ENCODE results near the gene ANO8. TPM values are rescaled to one million over a fixed set of nuclear protein-coding genes. Genes with fewer than 3 reads are reported as not detected.

The ANO8 gene
- total RNA-seq, 2 experiments from 2014 or later = 19.5 to 23.1 TPM

GRCh38 chr19:17293605-17294004, 41.0 kb downstream of the ANO8 start:
- Mint-ChIP-seq H3K4me1 (peaks cover 10% of the 10 kb centered on the region), H3K36me3 (no peaks in the 10 kb centered on the region), H3K27me3 (no peaks in the 10 kb centered on the region), H3K27ac (no peak overlapping the region), H3K4me3 (no peak overlapping the region), H3K9me3 (no peaks in the 10 kb centered on the region)
- ATAC-seq (ENCODE audit: low read depth) (no peak), DNase-seq (no peak)
- POLR2A ChIA-PET = interaction anchor here (0.7 to 1.2 kb wide), 5 partner anchors 10 to 139 kb away, joined by 3 to 5 read pairs (median 4); partner anchors contain the start of genes ABHD8, ANO8 and MVB12A

- H3K4me3 Mint-ChIP-seq = peak overlapping the region; percentile 85
- DNase-seq (peak; percentile 94), ATAC-seq (ENCODE audit: low read depth) (peak; percentile 96)
- H3K36me3 Mint-ChIP-seq = no peaks in the 10 kb centered on the region
- POLR2A ChIA-PET = interaction anchor here (0.6 to 2.9 kb wide), 10 partner anchors 11 to 398 kb away, joined by 3 to 14 read pairs (median 4); partner anchors contain the start of genes ANKLE1, ANO8, BST2 and DDA1
- no peaks in the 10 kb centered on the region for H3K27me3 Mint-ChIP-seq
- no peaks in the 10 kb centered on the region for H3K9me3 Mint-ChIP-seq
- peaks cover 10% of the 10 kb centered on the region for H3K4me1 Mint-ChIP-seq
- H3K27ac Mint-ChIP-seq = peak overlapping the region; percentile 74
Measured at GRCh38 chr19:17292301-17293074, 42.2 kb downstream of the ANO8 start.

DNA sequence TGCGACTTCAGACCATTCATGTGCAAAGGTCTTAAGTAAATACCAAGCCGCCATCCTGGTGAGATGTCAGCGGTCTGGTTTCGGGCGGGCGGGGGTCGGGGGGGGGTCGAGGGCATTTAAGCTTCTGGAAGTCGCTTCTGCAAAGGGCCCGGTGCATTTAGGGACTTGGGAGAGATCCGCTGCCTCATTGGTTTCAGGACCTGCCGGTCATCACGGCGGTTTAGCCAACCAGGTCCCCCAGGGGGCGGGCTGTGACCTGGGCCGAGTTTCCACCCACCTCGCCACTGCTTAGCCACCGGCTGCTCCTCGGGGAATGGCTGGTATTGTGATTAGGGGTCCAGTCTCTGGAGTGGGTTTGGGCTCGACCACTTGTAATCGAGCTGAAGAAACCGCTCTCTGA, 45.2 kb downstream of the ANO8 start:
- H3K4me3 Mint-ChIP-seq = no peak overlapping the region
- H3K27ac Mint-ChIP-seq = no peak overlapping the region
- H3K27me3 Mint-ChIP-seq = no peaks in the 10 kb centered on the region
- DNase-seq (peak; percentile 55), ATAC-seq (ENCODE audit: low read depth) (no peak)
- H3K4me1 Mint-ChIP-seq = peaks cover 10% of the 10 kb centered on the region
- no peaks in the 10 kb centered on the region for H3K36me3 Mint-ChIP-seq
- POLR2A ChIA-PET = no interaction called here
- H3K9me3 Mint-ChIP-seq = no peaks in the 10 kb centered on the region

GRCh38 chr19:17286752-17287151, 47.9 kb downstream of the ANO8 start:
- peaks cover 7% of the 10 kb centered on the region for H3K4me1 Mint-ChIP-seq
- ATAC-seq (ENCODE audit: low read depth) (no peak), DNase-seq (no peak)
- H3K27ac Mint-ChIP-seq = no peak overlapping the region
- H3K36me3 Mint-ChIP-seq = peaks cover 2% of the 10 kb centered on the region
- no peaks in the 10 kb centered on the region for H3K27me3 Mint-ChIP-seq
- POLR2A ChIA-PET = interaction anchor here (0.6 kb wide), 1 partner anchor 122 kb away, joined by 4 read pairs; no protein-coding TSS in a partner anchor
- no peak overlapping the region for H3K4me3 Mint-ChIP-seq
- H3K9me3 Mint-ChIP-seq = no peaks in the 10 kb centered on the region

GRCh38 chr19:17286263-17286662, 48.4 kb downstream of the ANO8 start:
- H3K27me3 Mint-ChIP-seq = no peaks in the 10 kb centered on the region

DNA sequence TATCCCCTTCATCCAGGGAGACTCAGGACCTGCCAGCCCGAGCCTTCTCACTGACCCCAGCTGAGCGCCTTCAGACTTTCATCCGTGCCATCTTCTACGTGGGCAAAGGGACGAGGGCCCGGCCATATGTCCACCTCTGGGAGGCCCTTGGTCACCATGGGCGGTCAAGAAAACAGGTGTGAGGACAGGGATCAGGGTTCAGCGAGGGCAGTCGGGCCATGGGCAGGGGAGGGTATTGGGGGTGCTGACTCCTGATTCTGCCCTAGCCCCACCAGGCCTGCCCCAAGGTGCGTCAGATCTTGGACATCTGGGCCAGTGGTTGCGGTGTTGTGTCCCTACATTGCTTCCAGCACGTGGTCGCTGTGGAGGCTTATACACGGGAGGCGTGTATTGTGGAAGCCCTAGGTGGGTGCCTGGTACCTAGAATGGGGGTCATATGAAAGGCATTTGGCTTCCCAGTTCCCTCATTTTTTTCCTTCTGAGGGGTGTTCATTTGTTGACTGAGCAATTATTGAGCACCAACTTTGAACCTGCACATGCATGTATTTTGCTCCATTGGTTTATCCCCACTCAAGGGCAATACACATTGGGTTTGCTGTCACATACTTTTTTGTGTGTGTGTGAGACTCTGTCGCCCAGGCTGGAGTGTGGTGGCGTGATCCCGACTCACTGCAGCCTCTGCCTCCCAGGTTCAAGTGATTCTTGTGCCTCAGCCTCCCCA, 49.1 kb downstream of the ANO8 start:
- Mint-ChIP-seq H3K27me3 (no peaks in the 10 kb centered on the region), H3K4me3 (no peak overlapping the region), H3K36me3 (peaks cover 2% of the 10 kb centered on the region), H3K9me3 (no peaks in the 10 kb centered on the region), H3K4me1 (peaks cover 10% of the 10 kb centered on the region), H3K27ac (no peak overlapping the region)
- POLR2A ChIA-PET = interaction anchor here (0.6 kb wide), 1 partner anchor 61 kb away, joined by 6 read pairs; no protein-coding TSS in a partner anchor
- DNase-seq (no peak), ATAC-seq (ENCODE audit: low read depth) (no peak)

More at GRCh38 chr19:17286263-17286662, 48.4 kb downstream of the ANO8 start:
- DNase-seq (no peak), ATAC-seq (ENCODE audit: low read depth) (no peak)
- Mint-ChIP-seq H3K36me3 (peaks cover 2% of the 10 kb centered on the region), H3K4me1 (peaks cover 10% of the 10 kb centered on the region), H3K9me3 (no peaks in the 10 kb centered on the region), H3K27ac (no peak overlapping the region), H3K4me3 (no peak overlapping the region)
- POLR2A ChIA-PET = interaction anchor here (0.6 kb wide), 1 partner anchor 123 kb away, joined by 4 read pairs; no protein-coding TSS in a partner anchor

DNA sequence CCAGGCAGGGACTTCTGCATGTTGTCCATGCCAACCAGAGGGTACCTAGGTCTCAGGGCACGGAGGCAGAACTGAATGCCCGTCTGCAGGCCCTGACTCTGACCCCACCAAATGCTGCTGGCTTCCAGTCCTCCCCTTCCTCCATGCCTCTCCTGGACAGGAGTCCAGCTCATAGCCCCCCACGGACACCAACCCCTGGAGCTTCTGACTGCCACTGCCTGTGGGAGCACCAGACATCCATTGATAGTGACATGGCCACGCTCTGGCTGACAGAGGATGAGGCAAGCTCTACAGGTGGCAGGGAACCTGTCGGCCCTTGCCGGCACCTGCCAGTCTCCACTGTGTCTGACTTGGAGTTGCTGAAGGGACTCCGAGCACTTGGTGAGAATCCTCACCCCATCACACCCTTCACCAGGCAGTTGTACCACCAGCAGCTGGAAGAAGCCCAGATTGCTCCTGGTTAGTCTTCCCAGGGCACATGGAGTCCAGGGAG, 51.1 kb downstream of the ANO8 start:
- peak overlapping the region; percentile 29 for H3K4me3 Mint-ChIP-seq
- no peak for DNase-seq
- peaks cover 10% of the 10 kb centered on the region for H3K4me1 Mint-ChIP-seq
- H3K27me3 Mint-ChIP-seq = no peaks in the 10 kb centered on the region
- no peaks in the 10 kb centered on the region for H3K9me3 Mint-ChIP-seq
- H3K27ac Mint-ChIP-seq = no peak overlapping the region
- ATAC-seq (ENCODE audit: low read depth) = no peak
- POLR2A ChIA-PET = no interaction called here
- peaks cover 2% of the 10 kb centered on the region for H3K36me3 Mint-ChIP-seq

DNA sequence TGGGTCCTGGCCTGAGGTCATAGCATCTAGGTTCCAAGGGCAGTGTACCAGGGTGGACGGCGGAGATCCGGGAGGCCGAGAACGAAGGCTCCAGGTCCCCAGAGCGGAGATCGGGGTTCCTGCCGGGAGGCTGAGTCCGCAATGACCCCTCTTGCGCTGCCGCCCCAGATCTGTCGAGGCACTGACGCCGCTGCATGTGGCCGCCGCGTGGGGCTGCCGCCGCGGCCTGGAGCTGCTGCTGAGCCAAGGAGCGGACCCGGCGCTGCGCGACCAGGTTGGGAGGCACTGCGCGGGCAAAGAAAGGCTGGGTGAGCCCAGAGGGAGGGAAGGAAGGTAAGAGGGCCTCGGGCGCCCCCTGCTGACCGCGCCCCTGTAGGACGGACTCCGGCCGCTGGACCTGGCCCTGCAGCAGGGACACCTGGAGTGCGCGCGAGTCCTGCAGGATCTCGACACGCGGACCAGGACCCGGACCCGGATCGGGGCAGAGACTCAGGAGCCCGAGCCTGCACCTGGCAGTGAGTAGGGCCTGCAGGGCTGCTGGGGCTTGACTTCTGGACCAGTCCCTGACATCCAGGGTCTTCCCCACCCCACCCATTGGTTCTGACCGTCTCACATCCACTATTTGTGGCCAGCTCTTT, 52.0 kb downstream of the ANO8 start:
- H3K36me3 Mint-ChIP-seq = peaks cover 2% of the 10 kb centered on the region
- peak; percentile 86 for DNase-seq
- POLR2A ChIA-PET = interaction anchor here (0.5 to 2.1 kb wide), 8 partner anchors 10 to 213 kb away, joined by 3 to 10 read pairs (median 4); partner anchors contain the start of genes BABAM1, MYO9B and OCEL1
- ATAC-seq (ENCODE audit: low read depth) = peak; percentile 87
- no peaks in the 10 kb centered on the region for H3K9me3 Mint-ChIP-seq
- peaks cover 10% of the 10 kb centered on the region for H3K4me1 Mint-ChIP-seq
- peak overlapping the region; percentile 81 for H3K27ac Mint-ChIP-seq
- peak overlapping the region; percentile 86 for H3K4me3 Mint-ChIP-seq
- no peaks in the 10 kb centered on the region for H3K27me3 Mint-ChIP-seq

- H3K9me3 Mint-ChIP-seq = no peaks in the 10 kb centered on the region
- DNase-seq (peak; percentile 67), ATAC-seq (ENCODE audit: low read depth) (peak; percentile 52)
- no peaks in the 10 kb centered on the region for H3K27me3 Mint-ChIP-seq
- H3K4me3 Mint-ChIP-seq = peak within 1 kb of the TSS; percentile 86
- peaks cover 8% of the 10 kb centered on the region for H3K36me3 Mint-ChIP-seq
- POLR2A ChIA-PET = interaction anchor here (0.6 to 2.1 kb wide), 12 partner anchors 11 to 327 kb away, joined by 3 to 10 read pairs (median 4); partner anchors contain the start of genes BABAM1, MYO9B and OCEL1
- peak within 1 kb of the TSS; percentile 81 for H3K27ac Mint-ChIP-seq
- H3K4me1 Mint-ChIP-seq = peaks cover 10% of the 10 kb centered on the region
Measured at GRCh38 chr19:17281391-17282304, 53.0 kb downstream of the ANO8 start, which contains the start of gene ANKLE1. ANKLE1 (plus strand) TSS chr19:17281901; CDS start chr19:17281921, 20 bp downstream.

GRCh38 chr19:17279436-17279835, 55.2 kb downstream of the ANO8 start:
- no peaks in the 10 kb centered on the region for H3K27me3 Mint-ChIP-seq
- ATAC-seq (ENCODE audit: low read depth) (no peak), DNase-seq (no peak)
- H3K9me3 Mint-ChIP-seq = no peaks in the 10 kb centered on the region
- POLR2A ChIA-PET = interaction anchor here (0.8 kb wide), 2 partner anchors 15 to 54 kb away, joined by 3 read pairs; partner anchors contain the start of genes OCEL1 and USHBP1
- no peak overlapping the region for H3K4me3 Mint-ChIP-seq
- peaks cover 11% of the 10 kb centered on the region for H3K36me3 Mint-ChIP-seq
- H3K4me1 Mint-ChIP-seq = peaks cover 10% of the 10 kb centered on the region
- H3K27ac Mint-ChIP-seq = no peak overlapping the region

DNA sequence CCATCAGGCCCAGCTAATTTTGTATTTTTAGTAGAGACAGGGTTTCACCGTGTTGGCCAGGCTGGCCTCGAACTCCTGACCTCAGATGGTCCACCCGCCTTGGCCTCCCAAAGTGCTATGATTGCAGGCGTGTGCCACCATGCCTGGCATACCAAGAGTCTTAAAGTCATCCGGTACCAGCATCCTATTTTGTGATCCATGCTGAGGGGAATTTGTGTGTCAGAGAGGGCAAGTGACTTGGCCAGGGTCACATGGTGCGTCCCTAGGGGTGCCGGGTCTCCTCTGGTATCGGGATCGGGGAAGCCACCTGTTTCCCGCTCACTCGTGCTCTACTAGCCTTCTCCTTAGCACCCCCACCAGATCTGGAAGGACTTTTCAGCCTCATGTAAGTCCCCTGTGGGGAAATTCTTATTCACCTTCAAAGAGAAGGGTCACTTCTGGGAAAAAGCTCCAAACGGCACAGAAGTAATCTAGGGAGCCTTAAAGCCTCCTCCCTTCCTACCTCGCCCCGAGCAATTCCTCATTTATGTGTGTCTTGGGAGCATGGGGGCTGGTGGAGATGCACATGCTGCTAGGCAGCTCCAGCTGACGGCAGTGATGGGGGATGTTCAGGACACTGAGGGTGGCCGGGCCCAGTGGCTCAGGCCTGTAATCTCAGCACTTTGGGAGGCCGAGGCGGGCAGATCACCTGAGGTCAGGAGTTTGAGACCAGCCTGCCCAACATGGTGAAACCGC, 59.0 kb downstream of the ANO8 start:
- Mint-ChIP-seq H3K27me3 (no peaks in the 10 kb centered on the region), H3K27ac (no peak overlapping the region), H3K9me3 (no peaks in the 10 kb centered on the region), H3K4me3 (no peak overlapping the region), H3K36me3 (peaks cover 16% of the 10 kb centered on the region), H3K4me1 (peaks cover 2% of the 10 kb centered on the region)
- no peak for DNase-seq
- no peak for ATAC-seq (ENCODE audit: low read depth)
- POLR2A ChIA-PET = no interaction called here

All from activated naive CD8-positive, alpha-beta T cell treated with anti-CD3 and anti-CD28 coated beads, Interleukin-2, amount 10 ng/mL, durations not matched to agents 7 days and 5 days (primary cell).